Cardiac fibroblast (primary cell): ENCODE data around the gene MAN1B1.

Source experiments
- DNase-seq, 2 donors: peaks; one replicate each; pipeline versions ENCODE4 v3.0.0 to v3.0.0-alpha.2; 2010; ENCODE audit warnings: low read depth in 2 of 2
- H3K4me3 ChIP-seq, 2 donors: replicated peaks in 1 of 2; 1 replicate in 1 of 2; 2 replicates in 1 of 2; pipeline ENCODE4 v1.5.1; 2011; ENCODE audit warnings: low read depth in 2 of 2, low read length in 2 of 2, mild to moderate bottlenecking in 2 of 2, moderate library complexity in 1 of 2
- TF ChIP-seq, protein P1 (sequence below): IDR thresholded peaks from one replicate; pipeline ENCODE4 v1.5.1; 2011; ENCODE audit warnings: low read depth, mild to moderate bottlenecking, low read length, inconsistent platforms

MAN1B1 gene

GRCh38 chr9:137041124-137041523, 45.7 kb upstream of the MAN1B1 start:
- no peak for DNase-seq
- H3K4me3 ChIP-seq = no peak overlapping the region
- TF ChIP-seq, protein P1, sequence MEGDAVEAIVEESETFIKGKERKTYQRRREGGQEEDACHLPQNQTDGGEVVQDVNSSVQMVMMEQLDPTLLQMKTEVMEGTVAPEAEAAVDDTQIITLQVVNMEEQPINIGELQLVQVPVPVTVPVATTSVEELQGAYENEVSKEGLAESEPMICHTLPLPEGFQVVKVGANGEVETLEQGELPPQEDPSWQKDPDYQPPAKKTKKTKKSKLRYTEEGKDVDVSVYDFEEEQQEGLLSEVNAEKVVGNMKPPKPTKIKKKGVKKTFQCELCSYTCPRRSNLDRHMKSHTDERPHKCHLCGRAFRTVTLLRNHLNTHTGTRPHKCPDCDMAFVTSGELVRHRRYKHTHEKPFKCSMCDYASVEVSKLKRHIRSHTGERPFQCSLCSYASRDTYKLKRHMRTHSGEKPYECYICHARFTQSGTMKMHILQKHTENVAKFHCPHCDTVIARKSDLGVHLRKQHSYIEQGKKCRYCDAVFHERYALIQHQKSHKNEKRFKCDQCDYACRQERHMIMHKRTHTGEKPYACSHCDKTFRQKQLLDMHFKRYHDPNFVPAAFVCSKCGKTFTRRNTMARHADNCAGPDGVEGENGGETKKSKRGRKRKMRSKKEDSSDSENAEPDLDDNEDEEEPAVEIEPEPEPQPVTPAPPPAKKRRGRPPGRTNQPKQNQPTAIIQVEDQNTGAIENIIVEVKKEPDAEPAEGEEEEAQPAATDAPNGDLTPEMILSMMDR = no peak

DNA sequence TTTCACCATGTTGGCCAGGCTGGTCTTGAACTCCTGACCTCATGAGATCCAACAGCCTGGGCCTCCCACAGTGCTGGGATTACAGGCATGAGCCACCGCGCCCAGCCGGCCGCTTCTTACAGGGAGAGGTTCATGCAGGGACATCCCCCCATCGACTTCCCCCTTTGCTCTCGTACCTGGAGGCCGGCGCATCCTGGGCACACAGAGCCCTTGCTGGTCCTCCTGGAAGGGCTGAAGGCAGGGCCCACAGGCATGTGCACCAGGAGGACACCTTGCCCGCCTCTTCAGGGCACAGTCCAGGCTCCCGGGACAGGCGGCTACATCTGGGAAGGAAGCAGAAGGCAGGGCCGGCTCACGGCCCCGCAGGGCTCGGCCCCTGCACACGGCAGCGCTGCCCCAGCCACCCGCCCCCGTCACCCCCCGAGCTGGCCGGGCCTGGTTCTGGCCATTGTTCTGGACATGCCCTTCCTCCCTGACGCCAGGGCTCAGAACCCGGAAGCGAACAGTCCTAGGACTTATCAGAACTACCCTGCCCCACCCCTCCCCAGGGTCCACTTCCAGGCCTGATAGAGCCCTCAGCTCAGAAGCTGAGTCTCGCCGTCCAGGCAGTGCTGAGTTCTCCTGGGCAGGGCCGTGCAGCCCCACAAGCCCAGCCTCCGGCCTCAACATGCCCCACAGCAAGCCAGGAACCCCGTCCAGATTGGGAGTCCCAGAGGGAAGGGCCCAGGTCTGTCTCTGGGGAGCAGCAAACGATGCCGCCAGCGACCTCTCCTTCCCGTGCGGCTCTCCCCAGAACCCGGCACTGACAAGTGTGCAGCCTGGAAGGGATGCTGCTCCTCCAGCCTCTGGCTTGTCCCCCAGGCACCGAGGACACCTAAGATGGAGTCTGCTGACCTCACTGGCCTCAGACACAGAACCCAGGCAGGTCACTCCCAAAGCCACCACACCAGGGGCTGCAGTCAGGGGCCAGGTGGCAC, 43.7 kb upstream of the MAN1B1 start:
- DNase-seq = no peak
- H3K4me3 ChIP-seq = no peak overlapping the region
- TF ChIP-seq, protein P1 = no peak

- no peak overlapping the region for H3K4me3 ChIP-seq
- no peak for DNase-seq
These were observed 42.7 kb upstream of the MAN1B1 start for GRCh38 chr9:137044037-137044436.

DNA sequence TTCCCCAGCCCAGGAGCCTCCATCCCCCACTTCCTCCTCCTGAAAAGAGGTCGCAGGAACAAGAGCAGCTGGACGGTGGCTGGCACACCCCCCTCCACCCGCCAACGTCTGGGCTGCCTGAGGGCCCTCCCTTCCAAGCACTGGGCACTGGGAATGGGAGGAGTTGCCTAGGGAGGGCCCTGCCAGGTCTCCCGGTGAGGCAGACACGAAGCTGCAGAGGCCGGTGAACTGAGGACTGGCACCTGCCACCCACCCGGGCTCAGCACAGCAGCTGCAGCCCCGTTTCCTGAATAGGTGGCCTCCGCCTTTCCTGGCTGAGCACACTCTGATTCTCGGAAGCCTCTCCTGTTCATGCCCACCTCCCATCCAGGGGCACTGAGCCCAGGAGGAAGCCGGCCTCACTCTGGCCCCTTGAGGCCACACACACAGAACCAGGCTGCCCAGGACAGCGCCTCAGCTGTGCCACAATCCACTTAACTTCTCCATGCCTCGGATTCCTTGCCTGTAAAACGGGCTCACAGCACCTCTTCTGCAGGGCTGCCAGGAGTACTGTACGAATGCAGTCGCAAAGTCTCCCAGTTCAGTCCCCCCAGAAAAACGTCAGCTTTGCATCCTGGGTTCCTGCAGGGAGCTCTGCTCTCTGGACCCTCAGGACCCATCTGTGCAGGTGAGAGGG, 42.1 kb upstream of the MAN1B1 start:
- DNase-seq = no peak
- peak overlapping the region; percentile 53 to 63 for H3K4me3 ChIP-seq
- TF ChIP-seq, protein P1 = no peak

More at GRCh38 chr9:137044037-137044436, 42.7 kb upstream of the MAN1B1 start:
- TF ChIP-seq, protein P1 = no peak

GRCh38 chr9:137045294-137046087, 41.3 kb upstream of the MAN1B1 start:
- H3K4me3 ChIP-seq = peak overlapping the region; percentile 55 to 63
- TF ChIP-seq, protein P1 = no peak
- peak; percentile 45 to 56 for DNase-seq

DNA sequence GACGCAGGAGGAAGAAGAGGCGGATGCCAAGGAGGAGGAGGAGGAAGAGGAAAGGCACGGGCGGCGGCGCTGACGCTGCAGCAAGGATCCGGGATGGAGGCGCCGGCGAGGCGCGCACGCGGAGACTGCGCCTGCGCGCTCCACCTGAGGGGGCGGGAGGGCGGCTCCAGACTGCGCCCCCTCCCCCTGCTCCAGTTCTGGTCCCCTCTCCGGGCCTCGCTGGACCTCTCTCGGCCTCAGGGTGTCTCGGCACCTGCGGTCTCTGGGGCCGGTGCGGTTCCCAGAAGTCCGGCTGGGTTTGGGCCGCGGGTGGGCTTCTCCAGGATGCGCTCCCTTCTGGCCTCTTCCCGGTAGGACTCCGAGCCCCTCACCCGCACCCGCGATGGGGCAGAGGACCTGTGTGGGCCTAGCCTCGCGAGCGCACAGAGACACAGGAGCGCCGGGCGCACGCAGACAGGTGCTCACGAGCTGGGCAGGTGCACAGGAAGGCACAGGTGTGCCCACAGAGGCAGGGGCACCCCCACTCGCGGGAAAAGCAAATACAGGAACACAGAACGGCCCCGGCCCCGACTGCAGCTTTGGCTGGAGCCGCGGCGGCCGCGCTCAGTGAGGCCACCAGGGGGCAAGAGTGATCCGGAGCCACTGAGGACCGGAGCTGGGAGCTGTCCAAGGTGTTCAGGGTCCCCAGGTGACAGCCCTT, 40.5 kb upstream of the MAN1B1 start, which contains the start of gene NPDC1:
Gene NPDC1 (minus strand): TSS at position 90 of the 700 bp plus-strand sequence. CDS start 188 bp downstream, outside the sequence.
- TF ChIP-seq, protein P1 = peak; percentile 96
- DNase-seq = peak; percentile 72 to 75

More for the DNA sequence above, 40.5 kb upstream of the MAN1B1 start, which contains the start of gene NPDC1:
- H3K4me3 ChIP-seq = peak within 1 kb of the TSS; percentile 55 to 63
